Endodermal cell (in vitro differentiated cells): ENCODE results near the gene PRSS33. TPM values are rescaled to one million over a fixed set of nuclear protein-coding genes. Genes with fewer than 3 reads are reported as not detected.
A peak's percentile ranks its signal among the peaks of the same experiment; 100 is the strongest.

ENCODE experiments used
- DNase-seq: peaks from one replicate; pipeline ENCODE4 v3.0.0-alpha.2; 2017
- H3K27ac ChIP-seq: 2 replicates; pipeline ENCODE4 v1.5.1; 2013; ENCODE audit warnings: mild to moderate bottlenecking, low read depth, low read length, moderate library complexity
- H3K27me3 ChIP-seq: 2 replicates; pipeline ENCODE4 v1.6.1; 2013; ENCODE audit warnings: mild to moderate bottlenecking, low read length, moderate library complexity; ENCODE audit not compliant: insufficient read depth, control insufficient read depth, poor library complexity, severe bottlenecking
- H3K36me3 ChIP-seq: 2 replicates; pipeline ENCODE4 v1.7.0; 2013; ENCODE audit warnings: mild to moderate bottlenecking, low read length, moderate library complexity; ENCODE audit not compliant: control insufficient read depth, insufficient read depth
- H3K4me1 ChIP-seq: one replicate; pipeline ENCODE4 v1.7.0; 2013; ENCODE audit warnings: low read length; ENCODE audit not compliant: control insufficient read depth, insufficient read depth
- H3K4me3 ChIP-seq: 2 replicates; pipeline ENCODE4 v1.5.1; 2013; ENCODE audit warnings: mild to moderate bottlenecking, low read length, moderate library complexity
- H3K9ac ChIP-seq: 2 replicates; pipeline ENCODE4 v1.6.1; 2013; ENCODE audit warnings: mild to moderate bottlenecking, low read length, moderate library complexity; ENCODE audit not compliant: poor library complexity, severe bottlenecking; ENCODE audit errors: extremely low read depth
- H3K9me3 ChIP-seq: 2 replicates; pipeline ENCODE4 v1.6.1; 2013; ENCODE audit warnings: mild to moderate bottlenecking, low read length, moderate library complexity; ENCODE audit not compliant: control insufficient read depth
- H3K27ac Mint-ChIP-seq: 2 replicates; pipeline ENCODE4 v1.8.0; 2020; ENCODE audit warnings: mixed read lengths
- H3K27me3 Mint-ChIP-seq: 2 replicates; pipeline ENCODE4 v1.8.0; 2021; ENCODE audit warnings: mild to moderate bottlenecking, mixed read lengths; ENCODE audit not compliant: insufficient read depth
- H3K36me3 Mint-ChIP-seq: 2 replicates; pipeline ENCODE4 v1.8.0; 2020; ENCODE audit warnings: low read depth, mixed read lengths
- H3K4me1 Mint-ChIP-seq: 2 replicates; pipeline ENCODE4 v1.8.0; 2020; ENCODE audit warnings: mixed read lengths
- H3K4me3 Mint-ChIP-seq: 2 replicates; pipeline ENCODE4 v1.8.0; 2020; ENCODE audit warnings: mild to moderate bottlenecking, moderate library complexity, mixed read lengths
- H3K9me3 Mint-ChIP-seq: 2 replicates; pipeline ENCODE4 v1.8.0; 2020; ENCODE audit warnings: mild to moderate bottlenecking, mixed read lengths
- CTCF ChIP-seq: fragments of 200-600 bp; sonication (generic); conservative IDR thresholded peaks from 2 replicates; pipeline ENCODE4 v1.5.0; 2021; ENCODE audit warnings: antibody characterized with exemption, mild to moderate bottlenecking
- WGBS, 2 experiments: methylation state at CpG; one replicate each; pipeline versions ENCODE4 v1.1.5 to v1.1.7; 2013; ENCODE audit warnings: missing lambda C conversion rate in 2 of 2, mixed read lengths in 1 of 2; ENCODE audit not compliant: insufficient coverage in 1 of 2, insufficient read length in 1 of 2; 5-methylcytosine and 5-hydroxymethylcytosine counted together
- total RNA-seq, 2 donors: library from RNA; stranded (reverse); fragmentation: NEBNext Ultra II Directional in 1 of 2; extraction: Animal tissue kit (Norgen Biotek cat#: 25700) in 1 of 2; gene quantifications; 2 replicates in 1 of 2; 3 replicates in 1 of 2; pipeline ENCODE4 v1.2.1, GENCODE V29; 2021

Gene PRSS33
- total RNA-seq, 2 donors from 2014 or later, result 0.35 TPM; not detected in 1

GRCh38 chr16:2821487-2822157 lies 34.3 kb upstream of the PRSS33 start:
- peak; percentile 26 for DNase-seq
- Mint-ChIP-seq H3K36me3 (no peaks in the 10 kb centered on the region), H3K27ac (no peak overlapping the region), H3K9me3 (no peaks in the 10 kb centered on the region), H3K27me3 (no peaks in the 10 kb centered on the region), H3K4me3 (no peak overlapping the region), H3K4me1 (no peaks in the 10 kb centered on the region)
- Histone ChIP-seq H3K4me1 (no peaks in the 10 kb centered on the region), H3K27ac (no peak overlapping the region), H3K9me3 (no peaks in the 10 kb centered on the region), H3K27me3 (no peaks in the 10 kb centered on the region), H3K9ac (no peak overlapping the region), H3K36me3 (no peaks in the 10 kb centered on the region), H3K4me3 (no peak overlapping the region)
- WGBS, 2 experiments, result 68 to 84% methylated on average over 5 to 9 of the region's 9 CpGs
- TF ChIP-seq CTCF, result no peak

GRCh38 chr16:2820836-2821486 lies 33.6 kb upstream of the PRSS33 start:
- Histone ChIP-seq H3K27ac (no peak overlapping the region), H3K9ac (no peak overlapping the region), H3K4me1 (no peaks in the 10 kb centered on the region), H3K4me3 (no peak overlapping the region), H3K27me3 (no peaks in the 10 kb centered on the region), H3K9me3 (no peaks in the 10 kb centered on the region), H3K36me3 (no peaks in the 10 kb centered on the region)
- Mint-ChIP-seq H3K4me1 (no peaks in the 10 kb centered on the region), H3K9me3 (no peaks in the 10 kb centered on the region), H3K4me3 (no peak overlapping the region), H3K36me3 (no peaks in the 10 kb centered on the region), H3K27me3 (no peaks in the 10 kb centered on the region), H3K27ac (no peak overlapping the region)
- 88 to 94% methylated on average over 7 to 14 of the region's 14 CpGs for WGBS, 2 experiments
- TF ChIP-seq CTCF, result no peak
- DNase-seq, result peak; percentile 40

- Mint-ChIP-seq H3K27me3 (no peaks in the 10 kb centered on the region), H3K36me3 (no peaks in the 10 kb centered on the region), H3K4me1 (no peaks in the 10 kb centered on the region), H3K4me3 (no peak overlapping the region), H3K9me3 (no peaks in the 10 kb centered on the region), H3K27ac (no peak overlapping the region)
- H3K9me3 ChIP-seq, result no peaks in the 10 kb centered on the region
- H3K27ac ChIP-seq, result no peak overlapping the region
- H3K27me3 ChIP-seq, result no peaks in the 10 kb centered on the region
- WGBS, 2 experiments, result 82 to 83% methylated on average over 9 to 17 of the region's 17 CpGs
- TF ChIP-seq CTCF, result no peak
- H3K4me3 ChIP-seq, result no peak overlapping the region
- DNase-seq, result peak; percentile 52
- H3K9ac ChIP-seq, result no peak overlapping the region
- H3K4me1 ChIP-seq, result no peaks in the 10 kb centered on the region
- H3K36me3 ChIP-seq, result no peaks in the 10 kb centered on the region
Observed at GRCh38 chr16:2819939-2820835, 32.8 kb upstream of the PRSS33 start.
